GM18951 (cell line): Measurements from ENCODE around the gene SMAD1.

ENCODE experiments used
- POLR2A ChIP-seq: IDR thresholded peaks from 4 replicates; pipeline ENCODE4 v1.6.1; 2011; ENCODE audit warnings: mild to moderate bottlenecking; ENCODE audit not compliant: insufficient read length, insufficient read depth; ENCODE audit errors: extremely low read depth
- in situ Hi-C: fragments of 300-500 bp; cut with MboI; formaldehyde crosslinking; loops from one replicate; pipeline ENCODE4 v1.12.0; 2022; ENCODE audit warnings: low sequenced_read_pairs, mixed read lengths, inconsistent platforms; ENCODE audit not compliant: unreplicated experiment

SMAD1 gene

GRCh38 chr4:145539671-145540070 is 58.0 kb downstream of the SMAD1 start:
- no peak for TF ChIP-seq POLR2A

GRCh38 chr4:145540235-145540634 is 58.6 kb downstream of the SMAD1 start:
- in situ Hi-C loops: no loop called here

More at GRCh38 chr4:145539671-145540070, 58.0 kb downstream of the SMAD1 start:
- in situ Hi-C loops: no loop called here

GRCh38 chr4:145541346-145541745 is 59.7 kb downstream of the SMAD1 start:
- TF ChIP-seq POLR2A: no peak
- in situ Hi-C loops: no loop called here

More at GRCh38 chr4:145540235-145540634, 58.6 kb downstream of the SMAD1 start:
- TF ChIP-seq POLR2A: no peak

DNA sequence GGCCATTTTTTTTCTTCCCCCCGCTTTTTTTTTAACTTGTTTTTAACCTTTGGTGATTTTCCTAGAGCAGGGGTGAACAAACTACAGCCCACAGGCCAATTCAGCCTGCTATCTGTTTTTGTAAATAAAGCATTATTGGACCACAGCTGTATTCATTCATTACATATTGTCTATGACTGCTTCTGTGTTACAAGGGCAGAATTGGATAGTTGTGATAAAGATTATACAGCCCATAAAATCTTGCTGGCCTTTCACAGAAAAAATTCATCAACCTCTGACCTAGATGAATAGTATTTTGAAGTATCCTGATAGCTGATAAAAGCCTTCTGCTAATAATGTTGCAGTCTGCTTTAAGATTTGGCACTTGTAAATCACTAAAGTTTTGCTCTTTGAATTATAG is 63.4 kb downstream of the SMAD1 start:
- in situ Hi-C loops: no loop called here
- no peak for TF ChIP-seq POLR2A

GRCh38 chr4:145545538-145546174 is 64.0 kb downstream of the SMAD1 start:
- no peak for TF ChIP-seq POLR2A
- in situ Hi-C loops: no loop called here

GRCh38 chr4:145546175-145546915 is 64.7 kb downstream of the SMAD1 start:
- in situ Hi-C loops: no loop called here
- no peak for TF ChIP-seq POLR2A

DNA sequence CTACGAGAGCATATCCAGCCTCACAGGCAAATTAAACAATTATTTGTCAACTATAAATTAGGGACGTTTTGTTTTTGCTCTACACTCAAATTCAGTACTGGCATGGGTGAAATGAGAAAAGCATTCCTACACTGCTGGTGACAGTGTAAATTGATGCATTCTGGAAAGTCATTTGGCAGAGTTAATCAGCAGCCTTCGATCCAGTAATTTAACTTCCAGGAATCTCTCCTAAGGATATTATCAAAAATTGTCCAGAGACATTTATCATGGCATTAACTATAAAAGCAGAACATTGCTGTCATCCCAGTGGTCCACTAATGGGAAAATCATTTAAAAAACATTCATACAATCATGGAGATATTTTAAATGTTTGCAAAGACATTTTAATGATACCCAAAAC is 70.0 kb downstream of the SMAD1 start:
- TF ChIP-seq POLR2A: no peak
- in situ Hi-C loops: loop anchor here (25.0 kb wide), 1 partner anchor 314 kb away; no protein-coding TSS in a partner anchor

DNA sequence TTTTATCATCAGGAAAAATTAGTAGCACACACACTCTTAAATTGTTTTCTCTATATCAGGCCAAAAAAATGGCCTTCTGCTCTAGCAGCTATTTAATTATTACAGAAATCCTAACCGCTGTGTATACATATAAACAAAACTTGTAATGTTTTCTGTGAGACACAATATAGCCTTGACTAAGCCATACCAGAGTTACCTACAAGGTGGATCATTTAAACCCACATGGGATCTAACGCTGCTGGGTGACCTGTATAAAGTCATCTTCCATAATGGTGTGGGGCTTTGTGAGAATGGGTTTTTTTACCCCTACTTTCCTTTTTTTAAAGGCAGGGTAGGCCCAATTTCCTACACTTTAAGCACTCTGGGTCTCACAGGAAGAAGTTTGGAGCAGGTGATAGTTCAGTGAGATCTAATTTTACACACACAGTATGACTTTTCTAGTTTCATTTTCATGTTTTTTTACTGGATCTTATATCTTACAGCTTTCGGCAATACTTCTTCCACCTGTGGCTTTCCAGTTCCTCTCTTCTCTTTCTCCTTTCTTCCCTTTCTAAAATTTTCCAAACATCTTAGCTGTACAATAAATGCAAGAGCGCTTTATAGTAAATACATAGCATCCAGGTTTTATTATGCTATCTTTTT is 70.6 kb downstream of the SMAD1 start:
- in situ Hi-C loops: loop anchor here (25.0 kb wide), 1 partner anchor 315 kb away; no protein-coding TSS in a partner anchor

DNA sequence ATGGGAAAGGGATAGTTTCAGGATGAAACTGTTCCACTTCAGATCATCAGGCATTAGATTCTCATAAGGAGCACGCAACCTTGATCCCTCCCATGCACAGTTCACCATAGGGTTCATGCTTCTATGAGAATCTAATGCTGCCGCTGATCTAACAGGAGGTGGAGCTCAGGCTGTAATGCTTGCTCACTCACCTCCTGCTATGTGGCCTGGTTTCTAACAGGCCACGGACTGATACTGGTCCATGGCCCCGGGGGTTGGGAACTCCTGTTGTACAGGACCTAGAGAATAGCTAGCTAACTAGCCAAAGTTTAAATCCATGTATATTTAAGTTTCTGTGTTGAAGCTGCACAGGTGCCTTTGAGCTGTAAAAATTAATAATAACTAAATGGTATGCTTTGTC is 71.7 kb downstream of the SMAD1 start:
- TF ChIP-seq POLR2A: no peak
- in situ Hi-C loops: loop anchor here (25.0 kb wide), 1 partner anchor 316 kb away; no protein-coding TSS in a partner anchor

More for the DNA sequence above, 70.6 kb downstream of the SMAD1 start:
- no peak for TF ChIP-seq POLR2A

DNA sequence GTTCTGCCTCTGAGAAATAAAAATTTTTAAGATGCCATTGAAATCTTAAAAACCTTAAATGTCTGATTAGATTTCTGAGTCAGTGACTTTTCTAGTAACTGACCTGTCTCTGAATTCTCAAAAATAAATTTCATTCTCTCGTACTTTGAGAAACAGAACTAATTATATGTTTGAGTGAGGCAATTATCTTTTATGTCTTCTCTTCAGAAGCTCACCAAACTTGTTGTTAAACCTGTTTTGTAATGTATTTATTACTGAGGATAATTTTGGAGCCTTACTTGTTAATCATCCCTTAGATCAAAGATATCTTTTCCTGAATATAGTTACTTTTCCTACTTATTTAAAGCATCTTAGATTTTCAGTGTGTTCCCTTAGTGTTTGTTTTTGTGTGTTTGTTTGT is 73.0 kb downstream of the SMAD1 start:
- no peak for TF ChIP-seq POLR2A
- in situ Hi-C loops: loop anchor here (25.0 kb wide), 1 partner anchor 317 kb away; no protein-coding TSS in a partner anchor

- in situ Hi-C loops: loop anchor here (25.0 kb wide), 1 partner anchor 320 kb away; no protein-coding TSS in a partner anchor
- TF ChIP-seq POLR2A: no peak
Observed at GRCh38 chr4:145557720-145558119, 76.1 kb downstream of the SMAD1 start.

- in situ Hi-C loops: loop anchor here (25.0 kb wide), 1 partner anchor 326 kb away; no protein-coding TSS in a partner anchor
- no peak for TF ChIP-seq POLR2A
Observed at GRCh38 chr4:145563293-145563985, 81.8 kb downstream of the SMAD1 start.

DNA sequence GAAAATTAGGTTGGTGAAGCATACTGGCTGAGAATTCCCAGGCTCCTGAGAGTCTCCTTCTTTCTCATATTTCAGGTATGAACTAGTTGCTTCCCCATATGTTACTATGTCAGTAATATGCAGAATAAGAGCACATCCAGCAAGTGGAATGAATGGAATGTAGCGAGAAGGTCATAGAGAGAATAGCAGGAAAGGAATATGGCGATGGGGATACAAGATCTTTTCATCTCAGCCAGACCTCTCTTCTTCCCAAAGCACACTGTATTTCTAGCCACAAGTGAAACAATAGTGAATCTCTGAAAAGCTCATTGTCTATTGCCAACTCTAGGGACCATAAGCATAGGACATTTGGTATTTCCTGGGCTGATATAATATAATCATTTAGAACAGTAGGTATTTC is 82.9 kb downstream of the SMAD1 start:
- in situ Hi-C loops: loop anchor here (25.0 kb wide), 1 partner anchor 327 kb away; no protein-coding TSS in a partner anchor
- no peak for TF ChIP-seq POLR2A

GRCh38 chr4:145565328-145565727 is 83.7 kb downstream of the SMAD1 start:
- no peak for TF ChIP-seq POLR2A
- in situ Hi-C loops: loop anchor here (25.0 kb wide), 1 partner anchor 328 kb away; no protein-coding TSS in a partner anchor
